Peyer's patch (tissue), 4 donors: ENCODE measurements around the gene TEKT1. TPM values are rescaled to one million over a fixed set of nuclear protein-coding genes. Genes with fewer than 3 reads are reported as not detected.

ENCODE experiments used
- DNase-seq, 3 donors: peaks; one replicate each; pipeline ENCODE4 v3.0.0-alpha.2; 2017 to 2019
- H3K27ac ChIP-seq, 4 donors: fragments of 200-600 bp; sonication (generic); one replicate each; pipeline ENCODE4 v1.5.1; 2016 to 2019
- H3K27me3 ChIP-seq, 2 donors: fragments of 200-600 bp; sonication (generic); one replicate each; pipeline ENCODE4 v1.5.1; 2019
- H3K36me3 ChIP-seq, 3 donors: fragments of 200-600 bp; sonication (generic); one replicate each; pipeline ENCODE4 v1.5.1; 2016 to 2019
- H3K4me1 ChIP-seq, 4 donors: fragments of 200-600 bp; sonication (generic); one replicate each; pipeline ENCODE4 v1.5.1; 2016 to 2019
- H3K4me3 ChIP-seq, 4 donors: fragments of 200-600 bp; sonication (generic); 1 replicate in 3 of 4; 2 replicates in 1 of 4; pipeline ENCODE4 v1.5.1; 2016 to 2019; ENCODE audit warnings: mild to moderate bottlenecking in 1 of 4
- H3K9me3 ChIP-seq, 4 donors: fragments of 200-600 bp; sonication (generic); one replicate each; pipeline ENCODE4 v1.5.1; 2016 to 2019; ENCODE audit warnings: mild to moderate bottlenecking in 1 of 4
- POLR2A ChIP-seq, 2 donors: fragments of 450-650 bp; IDR thresholded peaks; one replicate each; pipeline ENCODE4 v1.5.1; 2017; ENCODE audit warnings: antibody characterized with exemption in 2 of 2, mild to moderate bottlenecking in 2 of 2, moderate library complexity in 2 of 2
- total RNA-seq, 4 donors: library from RNA; depleted of rRNA; stranded (reverse); fragments of >200 nt; gene quantifications; one replicate each; pipeline ENCODE4 v1.1.0, GENCODE V29; 2016
- TF ChIP-seq, protein P1 (sequence below), 6 experiments: fragments of 450-650 bp in 4 of 6; fragments of 200-600 bp in 2 of 6; sonication (generic) in 1 of 6; IDR thresholded peaks; one replicate each; pipeline ENCODE4 v1.5.1; 2017 to 2019; ENCODE audit warnings: antibody characterized with exemption in 6 of 6, mild to moderate bottlenecking in 3 of 6, moderate library complexity in 1 of 6

TEKT1 gene
- total RNA-seq, 4 donors from 2014 or later, result not detected

DNA sequence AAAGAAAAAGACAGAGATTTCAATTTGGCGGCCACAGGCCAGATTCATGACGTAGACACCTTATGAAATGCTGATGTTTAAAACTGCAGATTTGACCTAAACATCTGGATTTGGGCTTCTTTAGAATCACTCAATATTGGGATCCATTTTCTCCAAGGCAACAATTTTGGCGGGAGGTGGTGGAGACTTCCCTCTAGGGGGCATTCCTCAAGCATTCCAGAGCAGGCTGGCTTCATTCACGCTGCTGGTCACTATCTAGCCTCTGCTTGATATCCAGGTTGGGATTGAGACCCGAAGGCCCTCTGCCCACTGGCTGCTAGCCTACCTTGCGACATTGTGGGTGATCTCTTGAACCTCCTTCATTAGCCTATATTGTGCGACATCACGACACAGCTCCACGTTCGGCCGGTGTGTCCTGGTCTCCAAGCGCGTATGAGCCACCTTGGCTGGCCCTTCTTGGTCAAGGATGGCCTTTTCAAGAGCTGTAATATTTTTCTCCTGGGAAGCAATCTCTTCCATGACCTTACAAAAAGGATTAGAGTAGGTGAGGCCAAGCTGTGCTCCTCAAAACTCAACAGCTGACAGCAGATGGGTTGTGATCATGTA lies 31.0 kb downstream of the TEKT1 start:
- DNase-seq, result no peak
- Histone ChIP-seq H3K4me1 (no peaks in the 10 kb centered on the region), H3K27ac (no peak overlapping the region), H3K27me3 (no peaks in the 10 kb centered on the region), H3K4me3 (no peak overlapping the region), H3K9me3 (no peaks in the 10 kb centered on the region), H3K36me3 (no peaks in the 10 kb centered on the region)
- TF ChIP-seq, protein P1, sequence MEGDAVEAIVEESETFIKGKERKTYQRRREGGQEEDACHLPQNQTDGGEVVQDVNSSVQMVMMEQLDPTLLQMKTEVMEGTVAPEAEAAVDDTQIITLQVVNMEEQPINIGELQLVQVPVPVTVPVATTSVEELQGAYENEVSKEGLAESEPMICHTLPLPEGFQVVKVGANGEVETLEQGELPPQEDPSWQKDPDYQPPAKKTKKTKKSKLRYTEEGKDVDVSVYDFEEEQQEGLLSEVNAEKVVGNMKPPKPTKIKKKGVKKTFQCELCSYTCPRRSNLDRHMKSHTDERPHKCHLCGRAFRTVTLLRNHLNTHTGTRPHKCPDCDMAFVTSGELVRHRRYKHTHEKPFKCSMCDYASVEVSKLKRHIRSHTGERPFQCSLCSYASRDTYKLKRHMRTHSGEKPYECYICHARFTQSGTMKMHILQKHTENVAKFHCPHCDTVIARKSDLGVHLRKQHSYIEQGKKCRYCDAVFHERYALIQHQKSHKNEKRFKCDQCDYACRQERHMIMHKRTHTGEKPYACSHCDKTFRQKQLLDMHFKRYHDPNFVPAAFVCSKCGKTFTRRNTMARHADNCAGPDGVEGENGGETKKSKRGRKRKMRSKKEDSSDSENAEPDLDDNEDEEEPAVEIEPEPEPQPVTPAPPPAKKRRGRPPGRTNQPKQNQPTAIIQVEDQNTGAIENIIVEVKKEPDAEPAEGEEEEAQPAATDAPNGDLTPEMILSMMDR (IDR thresholded peaks at IDR 0.05), result no peak
- TF ChIP-seq POLR2A (IDR thresholded peaks at IDR 0.05), result no peak

DNA sequence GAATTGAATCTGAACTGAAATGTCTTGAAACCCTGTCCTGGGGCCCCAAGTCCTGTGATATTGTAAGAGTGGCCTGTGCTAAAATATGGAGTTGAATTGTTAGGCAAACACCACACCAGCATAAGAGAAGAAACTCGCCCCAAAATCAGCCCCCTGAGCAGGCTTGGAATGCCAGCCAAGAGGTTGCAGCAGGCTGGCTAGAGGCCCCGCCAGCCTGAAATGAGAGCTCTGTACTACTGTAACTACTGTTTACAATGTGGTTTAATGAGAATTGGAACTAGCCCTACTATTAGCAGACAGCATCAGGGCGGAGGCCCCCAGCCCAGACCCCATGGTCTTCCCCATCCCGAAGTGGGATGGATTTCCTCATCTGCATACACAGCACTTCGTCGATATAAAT lies 31.8 kb downstream of the TEKT1 start:
- H3K4me1 ChIP-seq, result no peaks in the 10 kb centered on the region
- no peaks in the 10 kb centered on the region for H3K9me3 ChIP-seq
- H3K27ac ChIP-seq, result no peak overlapping the region
- TF ChIP-seq, protein P1 (IDR thresholded peaks at IDR 0.05), result no peak
- TF ChIP-seq POLR2A (IDR thresholded peaks at IDR 0.05), result no peak
- no peaks in the 10 kb centered on the region for H3K27me3 ChIP-seq
- DNase-seq, result no peak
- no peaks in the 10 kb centered on the region for H3K36me3 ChIP-seq
- no peak overlapping the region for H3K4me3 ChIP-seq

DNA sequence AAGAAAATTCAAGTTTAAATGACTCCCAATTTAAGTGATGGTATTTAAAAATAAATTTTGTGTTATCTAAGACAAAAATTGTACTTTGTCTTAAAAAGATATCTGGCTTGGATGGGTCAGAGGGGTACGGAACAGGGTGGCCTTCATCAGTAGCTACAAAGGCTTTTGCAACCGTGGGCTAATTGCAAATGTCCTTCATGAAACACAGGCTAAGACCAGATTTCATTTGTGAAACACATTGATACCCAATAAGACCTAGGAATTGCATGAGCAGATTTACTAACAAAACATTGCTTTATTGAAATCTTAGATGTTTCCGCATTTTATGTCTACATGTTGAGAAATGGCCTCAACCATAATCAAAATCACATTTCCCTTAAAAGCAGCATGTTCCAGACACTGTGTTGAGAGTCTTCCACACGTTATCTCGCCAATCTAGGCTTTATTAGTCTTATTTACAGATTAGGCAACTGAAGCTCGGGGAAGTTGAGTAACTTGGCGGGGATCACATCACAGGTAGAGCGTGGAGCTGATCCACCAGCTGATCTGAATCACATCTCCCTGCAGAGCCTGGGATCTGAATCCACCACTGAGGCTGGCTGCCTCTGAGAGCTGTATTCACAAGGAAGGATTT lies 33.7 kb downstream of the TEKT1 start:
- no peaks in the 10 kb centered on the region for H3K27me3 ChIP-seq
- DNase-seq, result no peak
- TF ChIP-seq, protein P1 (IDR thresholded peaks at IDR 0.05), result no peak
- TF ChIP-seq POLR2A (IDR thresholded peaks at IDR 0.05), result no peak
- no peak overlapping the region for H3K27ac ChIP-seq
- H3K4me1 ChIP-seq, result no peaks in the 10 kb centered on the region
- H3K4me3 ChIP-seq, result no peak overlapping the region
- H3K36me3 ChIP-seq, result no peaks in the 10 kb centered on the region
- no peaks in the 10 kb centered on the region for H3K9me3 ChIP-seq

DNA sequence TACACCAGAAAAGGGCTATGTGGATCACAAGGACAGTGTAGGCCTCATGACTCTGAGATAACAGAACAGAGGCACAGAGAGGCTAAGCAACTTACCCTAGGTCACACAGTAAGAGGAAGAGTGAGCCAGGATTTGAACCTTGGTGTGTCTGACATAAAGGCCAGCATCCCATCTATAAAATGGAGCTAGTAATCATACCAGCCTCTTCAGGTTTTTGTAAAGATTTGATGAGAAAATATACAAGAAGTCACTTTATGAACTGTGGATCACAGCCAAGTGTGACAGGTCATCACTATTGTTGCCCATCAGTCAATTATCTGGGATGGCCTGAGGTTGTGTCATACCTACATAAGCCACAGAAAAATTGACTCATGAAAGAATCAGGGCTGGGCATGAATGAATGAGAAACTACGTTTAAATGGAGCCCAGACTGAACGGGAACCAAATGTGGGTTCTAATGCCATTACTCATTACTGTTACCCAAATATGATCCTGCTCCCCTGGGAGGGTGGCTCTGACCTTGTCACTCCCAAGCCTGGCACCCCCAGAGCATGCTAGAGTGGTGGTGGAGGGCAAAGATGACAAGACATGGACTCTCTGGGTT lies 34.5 kb downstream of the TEKT1 start:
- DNase-seq, result no peak
- H3K27me3 ChIP-seq, result no peaks in the 10 kb centered on the region
- no peak for TF ChIP-seq POLR2A (IDR thresholded peaks at IDR 0.05)
- TF ChIP-seq, protein P1 (IDR thresholded peaks at IDR 0.05), result no peak
- H3K4me3 ChIP-seq, result no peak overlapping the region
- H3K4me1 ChIP-seq, result no peaks in the 10 kb centered on the region
- no peaks in the 10 kb centered on the region for H3K36me3 ChIP-seq
- H3K27ac ChIP-seq, result no peak overlapping the region
- no peaks in the 10 kb centered on the region for H3K9me3 ChIP-seq

DNA sequence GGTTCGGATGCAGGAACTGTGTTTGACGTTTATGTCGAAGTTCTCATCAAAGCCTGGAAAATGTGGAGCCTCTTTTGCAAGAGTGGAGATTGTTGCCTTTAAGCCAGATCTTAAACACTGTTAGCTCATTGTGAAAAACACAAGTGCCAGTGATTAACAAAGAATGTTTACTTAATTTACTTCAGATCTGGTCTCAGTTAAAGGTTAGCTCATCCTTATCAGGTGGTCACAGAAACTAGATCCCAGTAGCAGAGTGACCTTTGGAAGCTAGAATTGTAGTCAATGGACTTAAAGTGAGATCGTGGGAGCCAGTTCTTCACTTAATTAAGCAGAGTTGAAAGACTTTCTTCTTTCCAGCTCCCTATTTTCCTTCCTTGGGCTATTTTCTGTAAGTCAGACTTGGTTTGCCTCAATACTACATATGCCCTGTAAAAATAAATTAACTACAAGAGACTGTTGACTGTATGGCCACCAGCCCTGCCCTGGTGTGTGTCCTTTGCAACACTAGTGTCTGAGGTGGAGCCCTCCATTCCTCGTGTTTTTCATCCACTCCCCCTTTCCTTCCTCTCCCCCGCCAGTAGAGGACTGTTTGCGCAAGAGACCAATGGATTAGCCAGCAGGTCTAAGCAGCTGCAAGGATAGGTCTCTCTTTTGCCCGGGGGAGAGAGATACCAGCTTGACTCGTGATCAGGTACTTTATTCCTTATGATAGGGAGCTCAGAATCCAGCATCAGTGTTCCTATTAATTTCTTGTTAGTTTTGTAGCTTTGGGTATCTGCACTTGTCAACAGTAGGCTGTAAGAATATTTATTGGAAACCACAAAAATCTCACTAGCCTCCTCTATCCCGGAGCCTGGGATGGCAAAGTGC lies 35.3 kb downstream of the TEKT1 start:
- Histone ChIP-seq H3K27me3 (no peaks in the 10 kb centered on the region), H3K9me3 (no peaks in the 10 kb centered on the region), H3K4me3 (no peak overlapping the region), H3K4me1 (no peaks in the 10 kb centered on the region), H3K27ac (no peak overlapping the region), H3K36me3 (no peaks in the 10 kb centered on the region)
- DNase-seq, result no peak
- TF ChIP-seq, protein P1 (IDR thresholded peaks at IDR 0.05), result no peak
- no peak for TF ChIP-seq POLR2A (IDR thresholded peaks at IDR 0.05)
